Measurements from ENCODE around the gene PAOX.

Gene PAOX

DNA sequence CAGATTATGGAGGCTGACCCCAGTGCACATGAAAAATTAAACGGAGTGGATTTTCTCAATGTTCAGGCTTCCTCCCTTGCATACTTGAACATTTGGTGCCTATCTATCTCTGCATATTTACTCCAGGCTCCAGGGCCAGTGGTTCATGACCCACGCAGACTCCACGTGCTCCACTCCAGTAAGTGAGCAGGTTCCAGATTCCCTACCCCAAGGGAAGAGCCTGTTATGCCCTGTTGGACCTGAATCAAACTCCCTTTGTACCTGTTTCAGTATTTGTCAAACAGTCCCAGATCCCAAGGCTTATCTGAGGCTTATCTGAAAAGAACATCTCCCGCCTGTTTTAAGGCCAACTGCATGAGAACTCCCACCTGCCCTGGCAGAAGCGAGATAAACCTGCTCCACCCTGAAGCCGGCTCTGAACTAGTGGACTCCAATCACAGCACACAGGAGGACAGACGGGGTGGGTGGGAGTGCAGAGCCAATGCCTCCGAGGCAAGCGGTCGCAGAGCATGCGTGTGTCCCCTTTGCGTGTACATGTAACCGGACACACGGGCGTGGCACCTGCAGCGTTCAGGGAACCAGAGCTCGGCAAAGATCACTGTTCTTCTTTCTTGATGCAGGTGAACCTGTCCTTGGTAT is 19.0 kb upstream of the PAOX start:
- DNase-seq (ENCODE audit: insufficient read length, low spot score) = no peak
- FAIRE-seq = no peak
- TF ChIP-seq, protein P1, sequence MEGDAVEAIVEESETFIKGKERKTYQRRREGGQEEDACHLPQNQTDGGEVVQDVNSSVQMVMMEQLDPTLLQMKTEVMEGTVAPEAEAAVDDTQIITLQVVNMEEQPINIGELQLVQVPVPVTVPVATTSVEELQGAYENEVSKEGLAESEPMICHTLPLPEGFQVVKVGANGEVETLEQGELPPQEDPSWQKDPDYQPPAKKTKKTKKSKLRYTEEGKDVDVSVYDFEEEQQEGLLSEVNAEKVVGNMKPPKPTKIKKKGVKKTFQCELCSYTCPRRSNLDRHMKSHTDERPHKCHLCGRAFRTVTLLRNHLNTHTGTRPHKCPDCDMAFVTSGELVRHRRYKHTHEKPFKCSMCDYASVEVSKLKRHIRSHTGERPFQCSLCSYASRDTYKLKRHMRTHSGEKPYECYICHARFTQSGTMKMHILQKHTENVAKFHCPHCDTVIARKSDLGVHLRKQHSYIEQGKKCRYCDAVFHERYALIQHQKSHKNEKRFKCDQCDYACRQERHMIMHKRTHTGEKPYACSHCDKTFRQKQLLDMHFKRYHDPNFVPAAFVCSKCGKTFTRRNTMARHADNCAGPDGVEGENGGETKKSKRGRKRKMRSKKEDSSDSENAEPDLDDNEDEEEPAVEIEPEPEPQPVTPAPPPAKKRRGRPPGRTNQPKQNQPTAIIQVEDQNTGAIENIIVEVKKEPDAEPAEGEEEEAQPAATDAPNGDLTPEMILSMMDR (IDR thresholded peaks at IDR 0.05; ENCODE audit: insufficient read depth, missing control alignments) = no peak

DNA sequence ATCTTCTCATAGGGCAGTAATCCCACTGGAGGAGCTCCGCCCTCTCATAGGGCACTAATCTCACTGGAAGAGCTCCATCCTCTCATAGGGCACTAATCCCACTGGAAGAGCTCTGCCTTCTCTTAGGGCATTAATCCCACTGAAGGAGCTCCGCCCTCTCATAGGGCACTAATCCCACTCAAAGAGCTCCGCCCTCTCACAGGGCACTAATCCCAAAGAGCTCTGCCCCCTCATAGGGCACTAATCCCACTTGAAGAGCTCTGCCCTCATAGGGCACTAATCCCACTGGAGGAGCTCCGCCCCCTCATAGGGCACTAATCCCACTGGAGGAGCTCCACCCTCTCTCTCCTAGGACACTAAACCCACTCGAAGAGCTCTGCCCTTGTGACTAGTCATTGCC is 17.8 kb upstream of the PAOX start:
- DNase-seq (ENCODE audit: insufficient read length, low spot score) (no peak), FAIRE-seq (no peak)
- TF ChIP-seq, protein P1 (IDR thresholded peaks at IDR 0.05; ENCODE audit: insufficient read depth, missing control alignments) = no peak

DNA sequence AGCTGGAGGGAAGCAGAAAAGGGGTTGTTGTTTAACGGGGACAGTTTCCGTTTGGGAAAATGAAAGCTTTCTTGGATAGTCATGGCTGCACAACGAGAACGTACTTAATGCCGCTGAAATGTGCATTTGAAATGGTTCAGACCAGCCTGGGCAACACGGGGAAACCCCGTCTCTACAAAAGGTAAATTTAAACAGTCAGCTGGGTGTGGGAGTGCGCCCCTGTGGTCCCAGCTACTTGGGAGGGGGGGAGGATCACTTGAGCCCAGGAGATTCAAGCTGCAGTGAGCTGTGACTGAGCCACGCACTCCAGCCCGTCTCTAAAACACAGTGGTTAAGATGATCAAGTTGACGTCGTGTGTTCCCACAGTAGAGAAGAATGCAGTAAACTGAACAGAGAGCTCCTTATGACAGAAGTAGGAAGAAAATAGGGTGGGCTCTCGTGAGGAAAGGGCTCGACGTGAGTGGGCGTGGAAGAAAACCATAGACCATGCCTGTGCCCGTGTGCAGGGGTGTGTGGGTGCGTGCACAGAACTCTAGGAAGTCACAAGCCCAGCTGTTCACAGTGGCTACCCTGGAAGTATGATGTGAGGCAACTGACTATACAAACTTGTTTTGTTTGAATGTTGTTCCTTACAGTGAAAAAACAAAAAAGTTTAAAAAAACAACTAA is 17.2 kb upstream of the PAOX start:
- FAIRE-seq = no peak
- no peak for DNase-seq (ENCODE audit: insufficient read length, low spot score)

DNA sequence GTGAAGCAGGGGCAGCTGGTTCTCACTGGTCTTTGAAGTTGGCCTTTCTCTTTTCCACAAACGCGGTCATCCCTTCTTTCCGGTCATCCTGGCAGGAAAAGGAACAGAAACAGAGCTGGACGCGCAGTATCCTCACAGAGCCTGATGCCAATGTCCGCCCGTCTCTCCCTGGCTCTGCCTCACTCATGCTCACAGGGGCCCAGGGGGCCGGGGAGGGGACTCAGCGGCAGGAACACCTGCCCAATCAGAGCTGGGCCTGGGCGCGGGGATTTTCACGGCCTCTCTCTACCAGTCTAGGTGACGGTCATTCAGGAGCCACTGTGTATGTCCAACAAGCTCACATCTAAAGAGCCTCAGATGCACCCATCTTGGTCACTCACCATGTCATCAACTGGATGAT is 16.2 kb upstream of the PAOX start:
- TF ChIP-seq, protein P1 (IDR thresholded peaks at IDR 0.05; ENCODE audit: insufficient read depth, missing control alignments) = no peak
- DNase-seq (ENCODE audit: insufficient read length, low spot score) = no peak
- FAIRE-seq = no peak

More for the DNA sequence above, 17.2 kb upstream of the PAOX start:
- TF ChIP-seq, protein P1 (IDR thresholded peaks at IDR 0.05; ENCODE audit: insufficient read depth, missing control alignments) = no peak

DNA sequence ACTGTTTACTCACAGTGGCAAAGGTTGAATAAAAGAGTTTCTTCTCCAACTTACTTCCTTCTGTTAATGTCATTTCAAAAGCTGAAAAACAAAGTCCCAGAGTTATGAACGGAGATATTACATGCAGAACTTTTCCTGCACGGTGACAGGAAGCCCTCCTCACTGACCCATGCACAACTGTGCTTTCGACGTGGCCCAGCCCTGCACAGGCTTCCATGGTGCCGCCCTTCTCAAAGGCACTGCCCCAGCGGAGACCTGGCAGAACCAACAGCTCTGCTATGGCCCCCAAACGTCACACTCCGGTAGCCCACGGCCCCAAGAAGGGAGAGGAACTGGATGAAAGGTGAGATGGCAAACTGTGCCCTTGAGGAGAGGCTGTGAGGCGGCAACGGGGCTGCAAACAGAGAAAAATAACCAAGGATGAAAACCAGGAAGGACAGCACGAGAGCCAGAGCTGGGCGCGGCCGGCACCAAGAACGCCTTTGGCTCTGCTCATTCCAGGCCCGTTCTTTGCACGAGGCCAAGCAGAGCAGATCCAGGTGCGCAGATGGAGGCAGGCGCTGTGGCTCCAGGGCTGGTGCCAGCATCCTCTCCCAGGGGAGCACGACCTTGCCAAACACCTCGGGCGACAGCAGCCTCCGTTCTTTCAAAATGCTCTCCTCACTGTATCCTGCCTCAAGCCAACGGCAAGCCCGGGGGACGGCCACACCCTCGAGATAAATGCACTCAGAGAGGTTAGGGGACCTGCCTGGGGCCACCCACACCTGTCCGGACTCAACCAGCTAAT is 14.2 kb upstream of the PAOX start:
- DNase-seq (ENCODE audit: insufficient read length, low spot score) (no peak), FAIRE-seq (no peak)

DNA sequence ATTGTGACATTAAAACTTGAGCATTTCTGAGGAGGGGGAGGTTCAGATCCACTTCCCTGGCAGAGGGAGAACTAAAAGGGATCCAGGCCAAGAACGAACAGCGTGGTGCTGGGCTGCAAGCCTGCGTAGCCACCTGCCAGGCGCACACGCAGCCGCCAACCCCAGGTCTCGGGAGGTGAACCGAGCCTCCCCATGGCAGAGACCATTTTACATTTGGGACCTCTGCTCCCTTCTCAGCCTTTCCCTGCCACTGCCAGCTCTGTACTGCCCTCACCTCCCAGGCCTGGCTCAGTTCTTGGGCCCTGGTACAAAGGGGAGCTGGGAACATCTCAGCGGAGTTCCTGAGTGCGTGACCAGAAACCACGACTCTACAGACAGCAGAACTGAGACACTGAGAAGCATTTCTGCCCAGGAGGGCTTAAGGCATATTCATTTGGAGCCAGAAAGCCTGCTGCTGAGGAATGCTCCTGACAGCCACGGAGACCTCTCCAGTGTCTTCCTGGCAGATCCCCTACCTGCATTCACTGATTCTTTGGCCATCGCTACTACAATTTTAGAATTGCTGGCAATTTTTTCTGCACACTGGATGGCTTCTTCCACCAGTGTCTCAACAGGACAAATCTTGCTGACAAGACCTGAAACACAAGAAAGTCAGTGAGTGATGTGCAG is 13.5 kb upstream of the PAOX start:
- FAIRE-seq = no peak
- DNase-seq (ENCODE audit: insufficient read length, low spot score) = no peak
- TF ChIP-seq, protein P1 (IDR thresholded peaks at IDR 0.05; ENCODE audit: insufficient read depth, missing control alignments) = no peak

More for the DNA sequence above, 14.2 kb upstream of the PAOX start:
- TF ChIP-seq, protein P1 (IDR thresholded peaks at IDR 0.05; ENCODE audit: insufficient read depth, missing control alignments) = no peak

Data from D721Med (cell line).